ENCODE results near the gene FAM174C.
"Not testable (repeated sequence)": the region's sequence is repeated elsewhere in the genome, so short reads cannot be mapped to it uniquely, and the experiment has no call there.

Gene FAM174C

GRCh38 chr19:1312767-1313694 lies 37.7 kb downstream of the FAM174C start:
- DNase-seq (ENCODE audit: extremely low spot score, insufficient read length, low read depth) = no peak
- no peak for FAIRE-seq

- no peak for FAIRE-seq
- no peak for DNase-seq (ENCODE audit: extremely low spot score, insufficient read length, low read depth)
Observed at GRCh38 chr19:1313695-1314613, 38.6 kb downstream of the FAM174C start.

GRCh38 chr19:1315470-1316166 lies 40.3 kb downstream of the FAM174C start:
- FAIRE-seq (no peak), DNase-seq (ENCODE audit: extremely low spot score, insufficient read length, low read depth) (peak; percentile 70)

GRCh38 chr19:1316466-1316865 lies 41.1 kb downstream of the FAM174C start:
- DNase-seq (ENCODE audit: extremely low spot score, insufficient read length, low read depth) = no peak
- no peak for FAIRE-seq

- FAIRE-seq = no peak
Observed at GRCh38 chr19:1317274-1318003, 42.1 kb downstream of the FAM174C start.

GRCh38 chr19:1318678-1319471 lies 43.5 kb downstream of the FAM174C start:
- DNase-seq (ENCODE audit: extremely low spot score, insufficient read length, low read depth) (no peak), FAIRE-seq (no peak)

More at GRCh38 chr19:1317274-1318003, 42.1 kb downstream of the FAM174C start:
- DNase-seq (ENCODE audit: extremely low spot score, insufficient read length, low read depth) = no peak

GRCh38 chr19:1320282-1320650 lies 44.9 kb downstream of the FAM174C start:
- DNase-seq (ENCODE audit: extremely low spot score, insufficient read length, low read depth); FAIRE-seq: not testable (repeated sequence)

GRCh38 chr19:1321539-1321938 lies 46.2 kb downstream of the FAM174C start:
- no peak for FAIRE-seq
- DNase-seq (ENCODE audit: extremely low spot score, insufficient read length, low read depth) = no peak

- DNase-seq (ENCODE audit: extremely low spot score, insufficient read length, low read depth) = no peak
- FAIRE-seq = no peak
Observed at GRCh38 chr19:1322198-1322981, 47.1 kb downstream of the FAM174C start.

GRCh38 chr19:1324249-1324805 lies 49.0 kb downstream of the FAM174C start:
- FAIRE-seq (no peak), DNase-seq (ENCODE audit: extremely low spot score, insufficient read length, low read depth) (no peak)

GRCh38 chr19:1324806-1325567 lies 49.7 kb downstream of the FAM174C start:
- DNase-seq (ENCODE audit: extremely low spot score, insufficient read length, low read depth) (no peak), FAIRE-seq (no peak)

- FAIRE-seq = no peak
- DNase-seq (ENCODE audit: extremely low spot score, insufficient read length, low read depth) = no peak
Observed at GRCh38 chr19:1325568-1326294, 50.4 kb downstream of the FAM174C start.

- FAIRE-seq (no peak), DNase-seq (ENCODE audit: extremely low spot score, insufficient read length, low read depth) (no peak)
Observed at GRCh38 chr19:1327125-1327524, 51.8 kb downstream of the FAM174C start.

Measured in GM18507 (cell line).